ENCODE data around the gene MEX3A. TPM values are rescaled to one million over a fixed set of nuclear protein-coding genes. Genes with fewer than 3 reads are reported as not detected.

Gene MEX3A
- total RNA-seq, 1 experiment from 2014 or later = 90.0 TPM

DNA sequence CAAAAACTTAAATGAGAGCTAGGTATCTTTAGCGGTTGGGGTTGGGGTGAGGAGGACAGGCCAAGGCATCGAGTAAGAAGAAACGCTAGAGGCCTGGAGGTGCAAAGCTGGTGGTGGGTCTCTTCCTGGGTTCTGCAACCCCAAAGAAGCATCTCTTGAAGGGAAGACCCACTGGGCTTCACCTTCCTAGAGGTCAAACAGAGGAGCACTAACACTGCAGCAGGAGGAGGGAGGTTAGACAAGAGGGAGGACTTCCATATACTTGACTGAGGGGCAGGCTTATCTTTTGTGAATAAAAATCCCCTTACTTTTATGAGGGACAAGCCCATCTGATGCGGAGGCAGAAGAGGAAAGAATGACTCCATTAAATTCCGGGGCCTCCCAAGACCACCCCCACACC, 2.5 kb downstream of the MEX3A start:
- Histone ChIP-seq H3K27ac (ENCODE audit: low read depth, low read length, poor library complexity, severe bottlenecking) (no peak overlapping the region), H3K4me1 (ENCODE audit: insufficient read depth, low read length, poor library complexity, severe bottlenecking) (peaks cover 67% of the 10 kb centered on the region), H3K27me3 (replicated peaks; ENCODE audit: insufficient read depth, low read depth, low read length, poor library complexity) (no peaks in the 10 kb centered on the region), H3K4me3 (ENCODE audit: low read depth, low read length, poor library complexity, severe bottlenecking) (peak overlapping the region; percentile 86), H3K36me3 (ENCODE audit: insufficient read depth, low read length, poor library complexity, severe bottlenecking) (peaks cover 22% of the 10 kb centered on the region), H3K9me3 (ENCODE audit: low read depth, low read length, poor library complexity, severe bottlenecking) (no peaks in the 10 kb centered on the region)
- intact Hi-C loops (cut with micrococcal nuclease; ENCODE audit: unreplicated experiment) = no loop called here
- no peak for DNase-seq (ENCODE audit: low spot score)
- no peak for TF ChIP-seq CTCF (conservative IDR thresholded peaks at IDR 0.05; ENCODE audit: low read depth, low read length)
- no peak for TF ChIP-seq EZH2 (IDR thresholded peaks at IDR 0.05; ENCODE audit: borderline replicate concordance, low read depth, low read length, poor library complexity, severe bottlenecking)
- CTCF ChIA-PET = no interaction called here
- no TSS peak for BruUV-seq (replicated peaks)
- POLR2A ChIA-PET (ENCODE audit: low non-redundant PET) = no interaction called here

DNA sequence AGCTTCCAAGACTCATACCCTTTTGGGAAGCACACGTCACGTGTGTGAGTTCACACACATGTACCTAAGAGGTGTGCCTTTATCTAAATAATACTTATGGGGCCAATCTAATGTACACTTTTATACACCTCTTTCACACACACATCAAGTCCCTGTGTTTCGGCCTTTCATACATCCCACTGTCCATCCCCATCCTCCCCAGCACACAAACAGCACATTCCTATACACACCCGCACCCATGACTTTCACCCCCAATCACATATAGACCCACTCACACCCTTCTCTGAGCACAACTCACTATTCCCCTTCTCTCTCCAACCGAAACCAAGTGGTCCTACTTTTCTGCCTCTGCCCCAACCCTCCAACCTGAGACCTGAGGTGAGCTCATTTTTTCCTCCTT, 3.5 kb downstream of the MEX3A start:
- Histone ChIP-seq H3K4me1 (ENCODE audit: insufficient read depth, low read length, poor library complexity, severe bottlenecking) (peaks cover 67% of the 10 kb centered on the region), H3K27me3 (replicated peaks; ENCODE audit: insufficient read depth, low read depth, low read length, poor library complexity) (no peaks in the 10 kb centered on the region), H3K36me3 (ENCODE audit: insufficient read depth, low read length, poor library complexity, severe bottlenecking) (peaks cover 27% of the 10 kb centered on the region), H3K27ac (ENCODE audit: low read depth, low read length, poor library complexity, severe bottlenecking) (peak overlapping the region; percentile 63), H3K9me3 (ENCODE audit: low read depth, low read length, poor library complexity, severe bottlenecking) (no peaks in the 10 kb centered on the region), H3K4me3 (ENCODE audit: low read depth, low read length, poor library complexity, severe bottlenecking) (peak overlapping the region; percentile 10)
- no peak for TF ChIP-seq CTCF (conservative IDR thresholded peaks at IDR 0.05; ENCODE audit: low read depth, low read length)
- no peak for TF ChIP-seq EZH2 (IDR thresholded peaks at IDR 0.05; ENCODE audit: borderline replicate concordance, low read depth, low read length, poor library complexity, severe bottlenecking)
- DNase-seq (ENCODE audit: low spot score) = no peak
- ChIA-PET CTCF (no interaction called here), POLR2A (ENCODE audit: low non-redundant PET) (no interaction called here)
- intact Hi-C loops (cut with micrococcal nuclease; ENCODE audit: unreplicated experiment) = no loop called here
- no TSS peak for BruUV-seq (replicated peaks)

DNA sequence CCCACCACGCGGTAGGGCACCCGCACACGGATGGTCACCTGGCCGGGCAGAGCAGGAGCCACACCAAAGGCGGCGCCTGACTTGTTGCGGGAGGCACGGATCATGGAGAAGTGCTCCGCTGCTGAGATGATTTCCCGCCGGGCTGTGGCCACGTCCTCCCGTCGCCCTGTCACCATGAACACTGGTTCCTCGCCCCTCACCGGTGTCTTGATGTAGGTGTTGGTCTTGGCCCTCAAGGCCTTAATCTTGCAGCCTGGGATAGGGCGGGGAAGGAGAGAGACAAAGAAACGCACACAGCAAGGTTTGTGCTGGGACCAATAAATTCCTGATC, 4.9 kb downstream of the MEX3A start:
- Histone ChIP-seq H3K36me3 (ENCODE audit: insufficient read depth, low read length, poor library complexity, severe bottlenecking) (peaks cover 27% of the 10 kb centered on the region), H3K9me3 (ENCODE audit: low read depth, low read length, poor library complexity, severe bottlenecking) (no peaks in the 10 kb centered on the region), H3K27me3 (replicated peaks; ENCODE audit: insufficient read depth, low read depth, low read length, poor library complexity) (no peaks in the 10 kb centered on the region), H3K4me3 (ENCODE audit: low read depth, low read length, poor library complexity, severe bottlenecking) (no peak overlapping the region), H3K4me1 (ENCODE audit: insufficient read depth, low read length, poor library complexity, severe bottlenecking) (peaks cover 74% of the 10 kb centered on the region), H3K27ac (ENCODE audit: low read depth, low read length, poor library complexity, severe bottlenecking) (peak overlapping the region; percentile 63)
- ChIA-PET POLR2A (ENCODE audit: low non-redundant PET) (no interaction called here), CTCF (no interaction called here)
- no TSS peak for BruUV-seq (replicated peaks)
- intact Hi-C loops (cut with micrococcal nuclease; ENCODE audit: unreplicated experiment) = no loop called here
- no peak for TF ChIP-seq CTCF (conservative IDR thresholded peaks at IDR 0.05; ENCODE audit: low read depth, low read length)
- no peak for TF ChIP-seq EZH2 (IDR thresholded peaks at IDR 0.05; ENCODE audit: borderline replicate concordance, low read depth, low read length, poor library complexity, severe bottlenecking)
- no peak for DNase-seq (ENCODE audit: low spot score)
